HS-5 (cell line): ENCODE results near the gene ZBTB26.
A peak's percentile ranks its signal among the peaks of the same experiment; 100 is the strongest.
"Not testable (repeated sequence)": the region's sequence is repeated elsewhere in the genome, so short reads cannot be mapped to it uniquely, and the experiment has no call there.

Source experiments
- DNase-seq: peaks from one replicate; pipeline ENCODE4 v3.0.0-alpha.2; 2012; ENCODE audit warnings: low read depth

Gene ZBTB26

GRCh38 chr9:122929796-122930354 is 1.4 kb downstream of the ZBTB26 start:
- no peak for DNase-seq

- DNase-seq, result no peak
Observed at GRCh38 chr9:122923947-122924346, 7.4 kb downstream of the ZBTB26 start.

DNA sequence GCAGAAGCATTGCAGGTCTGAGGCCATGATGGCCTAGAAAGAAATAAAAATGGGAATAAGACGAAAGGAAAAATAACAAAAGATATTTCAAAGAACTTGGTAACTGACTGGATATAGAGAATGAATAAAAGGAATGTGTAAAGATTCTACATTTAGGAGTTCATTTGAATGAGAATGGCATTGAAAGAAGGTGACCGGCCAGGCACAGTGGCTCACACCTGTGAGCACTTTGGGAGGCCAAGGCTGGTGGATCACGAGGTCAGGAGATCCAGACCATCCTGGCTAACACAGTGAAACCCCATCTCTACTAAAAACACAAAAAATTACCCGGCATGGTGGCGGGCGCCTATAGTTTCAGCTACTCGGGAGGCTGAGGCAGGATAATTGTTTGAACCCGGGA is 8.6 kb downstream of the ZBTB26 start:
- no peak for DNase-seq

- no peak for DNase-seq
Observed at GRCh38 chr9:122918310-122918709, 13.0 kb downstream of the ZBTB26 start.

- DNase-seq, result peak; percentile 65
Observed at GRCh38 chr9:122912964-122913673, 18.2 kb downstream of the ZBTB26 start, which contains the start of gene ZBTB6. TSS of gene ZBTB6 (minus strand) at chr9:122913323. CDS start at chr9:122912072, 1,251 bp downstream.

DNA sequence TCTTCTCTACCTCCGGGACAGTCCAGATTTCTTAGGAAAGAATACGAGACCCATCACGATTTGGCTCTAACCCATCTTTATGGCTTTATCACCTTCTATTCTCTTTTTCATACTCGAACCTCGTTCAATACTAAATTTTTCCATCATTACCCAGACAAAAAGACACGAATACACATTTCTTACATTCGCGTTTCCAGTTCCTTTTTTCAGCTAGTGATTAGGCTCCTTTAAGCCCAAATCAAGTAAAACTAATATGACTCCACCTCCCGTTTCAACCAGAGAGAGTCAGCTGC is 18.7 kb downstream of the ZBTB26 start:
- DNase-seq, result no peak

- not testable (repeated sequence) for DNase-seq
Observed at GRCh38 chr9:122906122-122906521, 25.2 kb downstream of the ZBTB26 start.

DNA sequence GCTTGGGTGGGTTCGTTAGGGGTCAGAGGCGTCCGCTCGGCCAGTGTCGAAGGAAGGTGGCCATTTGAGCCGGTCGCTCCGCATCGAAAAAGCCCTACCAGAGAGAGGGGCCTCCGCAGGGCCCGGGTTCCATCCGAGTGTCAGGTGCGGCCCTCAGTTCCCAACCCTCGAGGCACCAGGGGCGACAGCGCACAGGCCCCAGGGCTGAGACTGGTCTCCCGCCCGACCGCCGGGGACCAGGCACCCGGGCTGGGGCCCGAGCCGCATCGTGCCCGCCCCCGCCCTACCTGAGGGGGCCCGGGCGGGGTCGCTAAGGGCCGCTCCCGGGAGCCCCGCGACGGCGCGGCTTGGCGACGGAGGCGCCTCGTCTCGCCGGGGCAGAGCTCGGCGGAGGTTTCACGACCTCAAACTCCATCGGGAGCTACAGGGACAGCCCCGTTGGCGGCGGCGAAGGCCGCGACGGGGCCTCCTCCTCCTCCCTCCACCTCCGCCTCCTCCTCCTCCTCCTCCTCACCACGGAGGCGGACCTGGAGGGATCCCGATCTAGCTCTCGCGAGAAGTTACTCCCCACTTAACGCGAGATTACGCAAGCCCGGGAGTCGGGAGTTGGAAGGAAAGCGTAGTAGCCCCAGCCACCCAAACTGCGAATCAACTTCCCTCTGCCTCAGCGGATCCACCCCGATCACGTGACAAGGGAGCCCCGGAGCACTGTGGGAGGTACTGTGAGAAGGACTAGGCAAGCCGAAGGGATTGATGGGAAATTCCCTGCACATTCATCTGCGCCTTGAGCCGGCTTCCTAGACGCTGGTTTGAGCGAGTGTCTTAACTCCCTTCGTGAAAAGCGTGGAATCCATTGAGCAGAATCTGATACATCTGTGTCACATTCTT is 26.2 kb downstream of the ZBTB26 start, which contains the start of gene RC3H2:
RC3H2 (minus strand) TSS at position 537 of the 888 bp plus-strand sequence. CDS start 7,850 bp downstream, outside the sequence.
- peak; percentile 99 for DNase-seq

GRCh38 chr9:122904466-122904822 is 26.9 kb downstream of the ZBTB26 start:
- no peak for DNase-seq

DNA sequence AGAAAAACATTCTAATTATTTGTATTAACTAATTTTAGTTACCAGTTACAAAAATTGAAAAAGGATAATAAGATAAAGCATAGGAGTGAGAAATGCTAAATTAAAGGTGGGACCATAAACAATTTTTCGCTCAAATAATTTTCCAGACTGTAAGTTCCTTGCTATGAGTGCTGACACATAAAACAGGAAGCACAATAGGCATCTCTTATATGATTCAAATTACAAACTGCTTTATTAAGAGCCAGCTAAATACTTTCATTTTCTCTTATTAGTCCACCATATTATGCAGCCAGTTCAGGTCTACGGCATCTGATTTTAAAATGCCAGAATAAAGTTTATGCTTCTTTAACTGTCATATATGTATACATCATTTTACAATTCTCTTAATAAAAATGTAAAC is 30.5 kb downstream of the ZBTB26 start:
- no peak for DNase-seq

GRCh38 chr9:122897969-122898368 is 33.3 kb downstream of the ZBTB26 start:
- no peak for DNase-seq

- no peak for DNase-seq
Observed at GRCh38 chr9:122888480-122888879, 42.8 kb downstream of the ZBTB26 start.

DNA sequence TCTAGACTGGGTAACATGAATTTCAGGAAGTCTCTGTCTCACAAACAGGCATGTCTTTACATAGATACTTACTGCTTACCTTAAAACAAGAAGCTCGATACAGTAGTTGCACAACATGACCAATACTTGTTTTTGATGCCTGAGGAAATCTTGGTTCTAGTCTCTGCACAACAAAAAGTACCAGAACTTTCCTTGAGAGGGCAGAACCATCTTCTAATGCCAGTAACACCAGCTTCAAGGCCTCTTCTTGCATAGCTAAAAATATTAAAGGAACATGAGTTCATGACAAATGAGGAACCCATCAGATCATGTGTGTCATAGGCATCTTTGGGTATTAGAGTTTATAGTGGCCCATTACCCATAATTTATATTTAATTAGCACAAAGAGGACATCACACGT is 48.2 kb downstream of the ZBTB26 start:
- DNase-seq, result no peak

GRCh38 chr9:122879443-122879842 is 51.9 kb downstream of the ZBTB26 start:
- DNase-seq, result no peak

DNA sequence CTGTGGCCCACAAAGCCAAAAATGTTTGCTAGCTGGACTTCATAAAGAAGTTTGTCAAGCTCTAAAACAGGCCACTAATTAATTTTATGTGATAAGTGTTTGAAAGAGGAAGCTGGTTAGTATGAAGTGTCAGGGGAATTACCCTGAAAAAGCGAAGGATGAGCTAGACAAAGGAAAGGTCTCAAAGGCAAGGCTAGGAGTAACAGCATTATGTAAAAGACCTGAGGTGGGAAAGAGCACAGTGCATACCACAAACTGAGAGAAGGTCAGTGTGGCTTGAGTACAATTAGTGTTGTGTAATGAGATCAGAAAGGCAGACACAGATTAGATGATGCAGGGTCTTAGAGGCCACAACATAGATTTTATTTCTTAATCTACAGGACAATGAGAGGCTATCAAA is 55.8 kb downstream of the ZBTB26 start:
- no peak for DNase-seq

DNA sequence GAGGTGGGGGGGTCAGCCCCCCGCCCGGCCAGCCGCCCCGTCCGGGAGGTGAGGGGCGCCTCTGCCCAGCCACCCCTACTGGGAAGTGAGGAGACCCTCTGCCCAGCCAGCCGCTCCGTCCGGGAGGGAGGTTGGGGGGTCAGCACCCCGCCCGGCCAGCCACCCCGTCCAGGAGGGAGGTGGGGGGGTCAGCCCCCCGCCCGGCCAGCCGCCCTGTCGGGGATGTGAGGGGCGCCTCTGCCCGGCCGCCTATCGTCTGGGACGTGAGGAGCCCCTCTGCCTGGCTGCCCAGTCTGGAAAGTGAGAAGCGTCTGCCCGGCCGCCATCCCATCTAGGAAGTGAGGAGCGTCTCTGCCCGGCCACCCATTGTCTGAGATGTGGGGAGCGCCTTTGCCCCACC is 64.0 kb downstream of the ZBTB26 start:
- not testable (repeated sequence) for DNase-seq

- DNase-seq, result no peak
Observed at GRCh38 chr9:122866079-122866478, 65.2 kb downstream of the ZBTB26 start.
